ENCODE measurements around the gene ATL2. TPM values are rescaled to one million over a fixed set of nuclear protein-coding genes. Genes with fewer than 3 reads are reported as not detected.

ATL2 gene
- total and polyA plus RNA-seq, 2 of the 8 experiments (the other 6 are each of a cell fraction or from before 2014, with no cell fraction given): 38.8 to 84.6 TPM

DNA sequence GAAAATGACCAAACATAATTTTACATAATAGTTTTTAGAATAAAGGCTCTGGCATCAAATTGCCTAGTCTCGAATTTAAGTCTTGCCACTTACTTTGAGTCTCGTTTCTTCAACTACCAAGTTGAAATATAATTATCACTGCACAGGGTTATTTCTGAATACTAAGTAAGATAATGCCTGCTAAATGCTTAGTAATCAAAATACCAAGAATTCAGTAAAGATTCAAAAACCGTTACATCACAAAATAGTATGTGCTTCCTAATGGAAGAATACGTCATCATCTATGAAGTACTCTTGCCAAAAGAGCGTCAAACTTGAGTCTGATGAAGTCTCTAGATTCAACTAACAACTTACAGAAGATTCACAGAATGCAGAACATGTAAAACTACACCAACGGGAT, 40.5 kb downstream of the ATL2 start (continued):
- TF ChIP-seq, protein P1, sequence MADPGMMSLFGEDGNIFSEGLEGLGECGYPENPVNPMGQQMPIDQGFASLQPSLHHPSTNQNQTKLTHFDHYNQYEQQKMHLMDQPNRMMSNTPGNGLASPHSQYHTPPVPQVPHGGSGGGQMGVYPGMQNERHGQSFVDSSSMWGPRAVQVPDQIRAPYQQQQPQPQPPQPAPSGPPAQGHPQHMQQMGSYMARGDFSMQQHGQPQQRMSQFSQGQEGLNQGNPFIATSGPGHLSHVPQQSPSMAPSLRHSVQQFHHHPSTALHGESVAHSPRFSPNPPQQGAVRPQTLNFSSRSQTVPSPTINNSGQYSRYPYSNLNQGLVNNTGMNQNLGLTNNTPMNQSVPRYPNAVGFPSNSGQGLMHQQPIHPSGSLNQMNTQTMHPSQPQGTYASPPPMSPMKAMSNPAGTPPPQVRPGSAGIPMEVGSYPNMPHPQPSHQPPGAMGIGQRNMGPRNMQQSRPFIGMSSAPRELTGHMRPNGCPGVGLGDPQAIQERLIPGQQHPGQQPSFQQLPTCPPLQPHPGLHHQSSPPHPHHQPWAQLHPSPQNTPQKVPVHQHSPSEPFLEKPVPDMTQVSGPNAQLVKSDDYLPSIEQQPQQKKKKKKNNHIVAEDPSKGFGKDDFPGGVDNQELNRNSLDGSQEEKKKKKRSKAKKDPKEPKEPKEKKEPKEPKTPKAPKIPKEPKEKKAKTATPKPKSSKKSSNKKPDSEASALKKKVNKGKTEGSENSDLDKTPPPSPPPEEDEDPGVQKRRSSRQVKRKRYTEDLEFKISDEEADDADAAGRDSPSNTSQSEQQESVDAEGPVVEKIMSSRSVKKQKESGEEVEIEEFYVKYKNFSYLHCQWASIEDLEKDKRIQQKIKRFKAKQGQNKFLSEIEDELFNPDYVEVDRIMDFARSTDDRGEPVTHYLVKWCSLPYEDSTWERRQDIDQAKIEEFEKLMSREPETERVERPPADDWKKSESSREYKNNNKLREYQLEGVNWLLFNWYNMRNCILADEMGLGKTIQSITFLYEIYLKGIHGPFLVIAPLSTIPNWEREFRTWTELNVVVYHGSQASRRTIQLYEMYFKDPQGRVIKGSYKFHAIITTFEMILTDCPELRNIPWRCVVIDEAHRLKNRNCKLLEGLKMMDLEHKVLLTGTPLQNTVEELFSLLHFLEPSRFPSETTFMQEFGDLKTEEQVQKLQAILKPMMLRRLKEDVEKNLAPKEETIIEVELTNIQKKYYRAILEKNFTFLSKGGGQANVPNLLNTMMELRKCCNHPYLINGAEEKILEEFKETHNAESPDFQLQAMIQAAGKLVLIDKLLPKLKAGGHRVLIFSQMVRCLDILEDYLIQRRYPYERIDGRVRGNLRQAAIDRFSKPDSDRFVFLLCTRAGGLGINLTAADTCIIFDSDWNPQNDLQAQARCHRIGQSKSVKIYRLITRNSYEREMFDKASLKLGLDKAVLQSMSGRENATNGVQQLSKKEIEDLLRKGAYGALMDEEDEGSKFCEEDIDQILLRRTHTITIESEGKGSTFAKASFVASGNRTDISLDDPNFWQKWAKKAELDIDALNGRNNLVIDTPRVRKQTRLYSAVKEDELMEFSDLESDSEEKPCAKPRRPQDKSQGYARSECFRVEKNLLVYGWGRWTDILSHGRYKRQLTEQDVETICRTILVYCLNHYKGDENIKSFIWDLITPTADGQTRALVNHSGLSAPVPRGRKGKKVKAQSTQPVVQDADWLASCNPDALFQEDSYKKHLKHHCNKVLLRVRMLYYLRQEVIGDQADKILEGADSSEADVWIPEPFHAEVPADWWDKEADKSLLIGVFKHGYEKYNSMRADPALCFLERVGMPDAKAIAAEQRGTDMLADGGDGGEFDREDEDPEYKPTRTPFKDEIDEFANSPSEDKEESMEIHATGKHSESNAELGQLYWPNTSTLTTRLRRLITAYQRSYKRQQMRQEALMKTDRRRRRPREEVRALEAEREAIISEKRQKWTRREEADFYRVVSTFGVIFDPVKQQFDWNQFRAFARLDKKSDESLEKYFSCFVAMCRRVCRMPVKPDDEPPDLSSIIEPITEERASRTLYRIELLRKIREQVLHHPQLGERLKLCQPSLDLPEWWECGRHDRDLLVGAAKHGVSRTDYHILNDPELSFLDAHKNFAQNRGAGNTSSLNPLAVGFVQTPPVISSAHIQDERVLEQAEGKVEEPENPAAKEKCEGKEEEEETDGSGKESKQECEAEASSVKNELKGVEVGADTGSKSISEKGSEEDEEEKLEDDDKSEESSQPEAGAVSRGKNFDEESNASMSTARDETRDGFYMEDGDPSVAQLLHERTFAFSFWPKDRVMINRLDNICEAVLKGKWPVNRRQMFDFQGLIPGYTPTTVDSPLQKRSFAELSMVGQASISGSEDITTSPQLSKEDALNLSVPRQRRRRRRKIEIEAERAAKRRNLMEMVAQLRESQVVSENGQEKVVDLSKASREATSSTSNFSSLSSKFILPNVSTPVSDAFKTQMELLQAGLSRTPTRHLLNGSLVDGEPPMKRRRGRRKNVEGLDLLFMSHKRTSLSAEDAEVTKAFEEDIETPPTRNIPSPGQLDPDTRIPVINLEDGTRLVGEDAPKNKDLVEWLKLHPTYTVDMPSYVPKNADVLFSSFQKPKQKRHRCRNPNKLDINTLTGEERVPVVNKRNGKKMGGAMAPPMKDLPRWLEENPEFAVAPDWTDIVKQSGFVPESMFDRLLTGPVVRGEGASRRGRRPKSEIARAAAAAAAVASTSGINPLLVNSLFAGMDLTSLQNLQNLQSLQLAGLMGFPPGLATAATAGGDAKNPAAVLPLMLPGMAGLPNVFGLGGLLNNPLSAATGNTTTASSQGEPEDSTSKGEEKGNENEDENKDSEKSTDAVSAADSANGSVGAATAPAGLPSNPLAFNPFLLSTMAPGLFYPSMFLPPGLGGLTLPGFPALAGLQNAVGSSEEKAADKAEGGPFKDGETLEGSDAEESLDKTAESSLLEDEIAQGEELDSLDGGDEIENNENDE (IDR thresholded peaks at IDR 0.05; ENCODE audit: insufficient replicate concordance, low read length): no peak
- TF ChIP-seq FOSL1 (IDR thresholded peaks at IDR 0.05; ENCODE audit: insufficient read depth, low read depth, low read length) (no peak), EGR1 (IDR thresholded peaks at IDR 0.05; ENCODE audit: borderline replicate concordance, low read depth, low read length) (no peak), CBX5 (IDR thresholded peaks at IDR 0.05; ENCODE audit: low read depth, low read length) (no peak), SP2 (IDR thresholded peaks at IDR 0.05; ENCODE audit: low read length) (no peak), GABPA (IDR thresholded peaks at IDR 0.05; ENCODE audit: borderline replicate concordance, insufficient read depth, low read length) (no peak), CBX8 (IDR thresholded peaks at IDR 0.05; ENCODE audit: borderline replicate concordance, low read depth, low read length) (no peak), MAFK (IDR thresholded peaks at IDR 0.05; ENCODE audit: low read depth, low read length) (no peak), RAD21 (IDR thresholded peaks at IDR 0.05 in 1 of 2, conservative IDR thresholded peaks at IDR 0.05 in 1 of 2; ENCODE audit: low read depth in 2 of 2, low read length in 2 of 2) (no peak), POU5F1 (IDR thresholded peaks at IDR 0.05; ENCODE audit: low read depth, low read length) (no peak), GTF2F1 (IDR thresholded peaks at IDR 0.05; ENCODE audit: borderline replicate concordance, low read depth, low read length) (no peak)
- TF ChIP-seq, protein P2, sequence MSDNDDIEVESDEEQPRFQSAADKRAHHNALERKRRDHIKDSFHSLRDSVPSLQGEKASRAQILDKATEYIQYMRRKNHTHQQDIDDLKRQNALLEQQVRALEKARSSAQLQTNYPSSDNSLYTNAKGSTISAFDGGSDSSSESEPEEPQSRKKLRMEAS (IDR thresholded peaks at IDR 0.05): no peak

Data from H1 (cell line).